H1 (cell line): ENCODE measurements around the gene LSG1.

ENCODE experiments used
- CEBPB ChIP-seq: IDR thresholded peaks from 2 replicates; pipeline ENCODE4 v1.6.1; 2012; ENCODE audit warnings: low read depth, low read length
- CREB1 ChIP-seq: IDR thresholded peaks from 2 replicates; pipeline ENCODE4 v1.6.1; 2012; ENCODE audit warnings: inconsistent platforms
- KDM5A ChIP-seq: fragments of 200-600 bp; IDR thresholded peaks from 2 replicates; pipeline ENCODE4 v1.7.1; 2012; ENCODE audit warnings: mild to moderate bottlenecking, low read length, inconsistent platforms, mixed read lengths
- NRF1 ChIP-seq: IDR thresholded peaks from 2 replicates; pipeline ENCODE4 v1.6.1; 2011; ENCODE audit warnings: mild to moderate bottlenecking, low read depth, low read length, improper control_type of control experiment
- PHF8 ChIP-seq: fragments of 200-600 bp; sonication (generic); conservative IDR thresholded peaks from 2 replicates; pipeline ENCODE4 v1.7.1; 2012; ENCODE audit warnings: low read depth, mild to moderate bottlenecking, inconsistent platforms, low read length, moderate library complexity
- POLR2A ChIP-seq, 2 experiments: IDR thresholded peaks; 1 replicate in 1 of 2; 2 replicates in 1 of 2; pipeline ENCODE4 v1.6.1; 2011; ENCODE audit warnings: low read depth in 2 of 2, low read length in 2 of 2, mild to moderate bottlenecking in 2 of 2; ENCODE audit errors: control extremely low read depth in 1 of 2
- POLR2AphosphoS5 ChIP-seq: IDR thresholded peaks from 2 replicates; pipeline ENCODE4 v1.6.1; 2011; ENCODE audit warnings: low read depth, low read length
- SRF ChIP-seq: IDR thresholded peaks from 2 replicates; pipeline ENCODE4 v1.6.1; 2011; ENCODE audit warnings: mild to moderate bottlenecking, low read depth, low read length, moderate library complexity
- TAF1 ChIP-seq: IDR thresholded peaks from 2 replicates; pipeline ENCODE4 v1.6.1; 2011; ENCODE audit warnings: mild to moderate bottlenecking, low read depth, low read length
- TEAD4 ChIP-seq: IDR thresholded peaks from 2 replicates; pipeline ENCODE4 v1.6.1; 2012; ENCODE audit warnings: low read depth, low read length, inconsistent platforms, mixed read lengths
- TF ChIP-seq, protein P1 (sequence below), 3 experiments: IDR thresholded peaks; 1 replicate in 2 of 3; 2 replicates in 1 of 3; pipeline versions ENCODE4 v1.5.1 to v1.6.1; 2011; ENCODE audit warnings: low read length in 3 of 3, mild to moderate bottlenecking in 3 of 3, inconsistent platforms in 2 of 3, low read depth in 1 of 3, moderate library complexity in 1 of 3; ENCODE audit not compliant: insufficient read depth in 1 of 3; ENCODE audit errors: control extremely low read depth in 1 of 3

GRCh38 chr3:194602669-194603171 is 69.3 kb downstream of the LSG1 start:
- no peak for TF ChIP-seq NRF1
- no peak for TF ChIP-seq POLR2AphosphoS5
- TF ChIP-seq, protein P1, sequence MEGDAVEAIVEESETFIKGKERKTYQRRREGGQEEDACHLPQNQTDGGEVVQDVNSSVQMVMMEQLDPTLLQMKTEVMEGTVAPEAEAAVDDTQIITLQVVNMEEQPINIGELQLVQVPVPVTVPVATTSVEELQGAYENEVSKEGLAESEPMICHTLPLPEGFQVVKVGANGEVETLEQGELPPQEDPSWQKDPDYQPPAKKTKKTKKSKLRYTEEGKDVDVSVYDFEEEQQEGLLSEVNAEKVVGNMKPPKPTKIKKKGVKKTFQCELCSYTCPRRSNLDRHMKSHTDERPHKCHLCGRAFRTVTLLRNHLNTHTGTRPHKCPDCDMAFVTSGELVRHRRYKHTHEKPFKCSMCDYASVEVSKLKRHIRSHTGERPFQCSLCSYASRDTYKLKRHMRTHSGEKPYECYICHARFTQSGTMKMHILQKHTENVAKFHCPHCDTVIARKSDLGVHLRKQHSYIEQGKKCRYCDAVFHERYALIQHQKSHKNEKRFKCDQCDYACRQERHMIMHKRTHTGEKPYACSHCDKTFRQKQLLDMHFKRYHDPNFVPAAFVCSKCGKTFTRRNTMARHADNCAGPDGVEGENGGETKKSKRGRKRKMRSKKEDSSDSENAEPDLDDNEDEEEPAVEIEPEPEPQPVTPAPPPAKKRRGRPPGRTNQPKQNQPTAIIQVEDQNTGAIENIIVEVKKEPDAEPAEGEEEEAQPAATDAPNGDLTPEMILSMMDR (IDR thresholded peaks at IDR 0.05; ENCODE audit: control extremely low read depth in 1 of 3, insufficient read depth in 1 of 3, low read depth in 1 of 3, low read length in 3 of 3): no peak
- no peak for TF ChIP-seq POLR2A (IDR thresholded peaks at IDR 0.05; ENCODE audit: control extremely low read depth in 1 of 2, low read depth in 2 of 2, low read length in 2 of 2)
- TF ChIP-seq CREB1: no peak
- no peak for TF ChIP-seq SRF
- TF ChIP-seq TEAD4: no peak
- TF ChIP-seq CEBPB: no peak
- no peak for TF ChIP-seq KDM5A
- TF ChIP-seq PHF8: no peak
- no peak for TF ChIP-seq TAF1
